ENCODE results near the gene CNBD2.

DNA sequence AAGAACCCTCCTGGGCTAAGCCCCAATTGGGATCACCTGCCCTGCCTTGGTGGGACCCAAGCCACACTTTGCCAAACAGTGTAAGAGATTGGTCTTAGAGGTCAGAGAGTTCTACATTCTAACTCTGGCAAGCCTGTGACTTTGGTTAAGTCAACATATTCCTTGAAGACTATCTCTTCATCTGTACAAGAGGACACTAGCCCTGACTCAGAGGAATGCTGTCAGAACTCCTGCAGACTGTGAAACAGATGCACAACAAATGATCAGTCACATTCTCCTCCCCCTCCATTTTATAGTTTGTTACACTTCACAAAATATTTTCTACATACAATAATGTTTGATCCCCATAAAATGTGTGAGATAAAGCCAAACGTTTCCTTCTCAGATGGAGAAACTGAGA is 94.4 kb downstream of the CNBD2 start:
- TF ChIP-seq, protein P1, sequence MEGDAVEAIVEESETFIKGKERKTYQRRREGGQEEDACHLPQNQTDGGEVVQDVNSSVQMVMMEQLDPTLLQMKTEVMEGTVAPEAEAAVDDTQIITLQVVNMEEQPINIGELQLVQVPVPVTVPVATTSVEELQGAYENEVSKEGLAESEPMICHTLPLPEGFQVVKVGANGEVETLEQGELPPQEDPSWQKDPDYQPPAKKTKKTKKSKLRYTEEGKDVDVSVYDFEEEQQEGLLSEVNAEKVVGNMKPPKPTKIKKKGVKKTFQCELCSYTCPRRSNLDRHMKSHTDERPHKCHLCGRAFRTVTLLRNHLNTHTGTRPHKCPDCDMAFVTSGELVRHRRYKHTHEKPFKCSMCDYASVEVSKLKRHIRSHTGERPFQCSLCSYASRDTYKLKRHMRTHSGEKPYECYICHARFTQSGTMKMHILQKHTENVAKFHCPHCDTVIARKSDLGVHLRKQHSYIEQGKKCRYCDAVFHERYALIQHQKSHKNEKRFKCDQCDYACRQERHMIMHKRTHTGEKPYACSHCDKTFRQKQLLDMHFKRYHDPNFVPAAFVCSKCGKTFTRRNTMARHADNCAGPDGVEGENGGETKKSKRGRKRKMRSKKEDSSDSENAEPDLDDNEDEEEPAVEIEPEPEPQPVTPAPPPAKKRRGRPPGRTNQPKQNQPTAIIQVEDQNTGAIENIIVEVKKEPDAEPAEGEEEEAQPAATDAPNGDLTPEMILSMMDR (conservative IDR thresholded peaks at IDR 0.05; ENCODE audit: low read depth, low read length) = no peak
- no peak for TF ChIP-seq EZH2 (IDR thresholded peaks at IDR 0.05; ENCODE audit: borderline replicate concordance, low read depth, low read length, poor library complexity, severe bottlenecking)

Measured in A673 (cell line).